ENCODE measurements around the gene SUGCT.
"Not testable (repeated sequence)": the region's sequence is repeated elsewhere in the genome, so short reads cannot be mapped to it uniquely, and the experiment has no call there.

The SUGCT gene

DNA sequence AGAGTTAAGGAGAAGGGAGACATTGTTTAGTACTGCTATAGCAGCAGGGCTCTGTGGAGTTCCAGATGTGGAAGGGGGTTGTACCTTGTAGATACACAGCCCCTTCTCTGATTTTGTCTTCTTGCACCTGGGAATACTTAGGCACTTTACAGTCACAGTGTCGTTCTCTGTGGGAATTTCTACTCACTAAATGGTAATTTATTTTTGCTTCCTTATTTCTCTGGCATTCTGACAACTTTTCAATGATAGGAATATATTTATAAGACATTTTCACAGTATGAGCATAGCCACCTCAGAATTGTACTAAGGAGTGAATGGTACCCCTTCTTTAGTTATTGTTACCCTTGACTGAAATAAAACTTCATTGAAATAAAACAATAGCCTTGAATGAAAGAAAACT is 132.8 kb downstream of the SUGCT start:
- DNase-seq (ENCODE audit: low read depth) = no peak
- TF ChIP-seq, protein P1, sequence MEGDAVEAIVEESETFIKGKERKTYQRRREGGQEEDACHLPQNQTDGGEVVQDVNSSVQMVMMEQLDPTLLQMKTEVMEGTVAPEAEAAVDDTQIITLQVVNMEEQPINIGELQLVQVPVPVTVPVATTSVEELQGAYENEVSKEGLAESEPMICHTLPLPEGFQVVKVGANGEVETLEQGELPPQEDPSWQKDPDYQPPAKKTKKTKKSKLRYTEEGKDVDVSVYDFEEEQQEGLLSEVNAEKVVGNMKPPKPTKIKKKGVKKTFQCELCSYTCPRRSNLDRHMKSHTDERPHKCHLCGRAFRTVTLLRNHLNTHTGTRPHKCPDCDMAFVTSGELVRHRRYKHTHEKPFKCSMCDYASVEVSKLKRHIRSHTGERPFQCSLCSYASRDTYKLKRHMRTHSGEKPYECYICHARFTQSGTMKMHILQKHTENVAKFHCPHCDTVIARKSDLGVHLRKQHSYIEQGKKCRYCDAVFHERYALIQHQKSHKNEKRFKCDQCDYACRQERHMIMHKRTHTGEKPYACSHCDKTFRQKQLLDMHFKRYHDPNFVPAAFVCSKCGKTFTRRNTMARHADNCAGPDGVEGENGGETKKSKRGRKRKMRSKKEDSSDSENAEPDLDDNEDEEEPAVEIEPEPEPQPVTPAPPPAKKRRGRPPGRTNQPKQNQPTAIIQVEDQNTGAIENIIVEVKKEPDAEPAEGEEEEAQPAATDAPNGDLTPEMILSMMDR (conservative IDR thresholded peaks at IDR 0.05; ENCODE audit: low read depth, low read length) = no peak
- no peak overlapping the region for H3K4me3 ChIP-seq (ENCODE audit: low read depth, low read length)

DNA sequence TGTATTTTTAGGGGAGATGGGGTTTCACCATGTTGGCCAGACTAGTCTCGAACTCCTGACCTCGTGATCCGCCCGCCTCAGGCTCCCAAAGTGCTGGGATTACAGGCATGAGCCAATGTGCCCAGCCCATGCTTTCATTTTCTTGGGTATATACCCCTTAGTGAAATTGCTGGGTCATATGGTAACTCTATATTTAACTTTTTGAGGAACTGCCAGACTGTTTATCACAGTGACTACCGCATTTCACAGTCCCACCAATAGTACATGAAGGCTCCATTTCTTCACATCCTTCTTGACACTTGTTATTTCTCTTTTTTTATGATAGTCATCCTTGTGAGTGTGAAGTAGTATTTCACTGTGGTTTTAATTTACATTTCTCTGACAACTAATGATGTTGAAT is 134.0 kb downstream of the SUGCT start:
- not testable (repeated sequence) for DNase-seq (ENCODE audit: low read depth); H3K4me3 ChIP-seq (ENCODE audit: low read depth, low read length)

DNA sequence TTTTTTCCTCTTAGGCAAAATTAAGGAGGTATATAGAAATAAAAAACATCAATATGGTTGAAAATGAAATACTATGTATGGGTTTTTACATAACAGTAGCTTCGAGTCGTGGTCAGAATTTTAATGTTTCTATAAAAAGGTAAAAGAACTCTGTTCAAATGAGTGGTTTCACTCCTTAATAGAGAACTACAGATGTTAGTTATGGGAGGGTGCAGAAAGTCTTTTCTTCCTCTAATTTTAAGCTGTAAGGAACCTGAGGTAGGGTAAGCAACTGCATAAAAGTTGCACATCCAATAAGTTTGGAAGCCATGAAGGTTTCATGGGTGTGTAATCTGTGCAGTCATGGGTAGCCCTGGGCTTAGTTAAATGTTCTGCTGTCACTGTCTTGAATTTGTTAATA is 141.3 kb downstream of the SUGCT start:
- TF ChIP-seq, protein P1 (conservative IDR thresholded peaks at IDR 0.05; ENCODE audit: low read depth, low read length) = no peak
- H3K4me3 ChIP-seq (ENCODE audit: low read depth, low read length) = no peak overlapping the region
- DNase-seq (ENCODE audit: low read depth) = no peak

DNA sequence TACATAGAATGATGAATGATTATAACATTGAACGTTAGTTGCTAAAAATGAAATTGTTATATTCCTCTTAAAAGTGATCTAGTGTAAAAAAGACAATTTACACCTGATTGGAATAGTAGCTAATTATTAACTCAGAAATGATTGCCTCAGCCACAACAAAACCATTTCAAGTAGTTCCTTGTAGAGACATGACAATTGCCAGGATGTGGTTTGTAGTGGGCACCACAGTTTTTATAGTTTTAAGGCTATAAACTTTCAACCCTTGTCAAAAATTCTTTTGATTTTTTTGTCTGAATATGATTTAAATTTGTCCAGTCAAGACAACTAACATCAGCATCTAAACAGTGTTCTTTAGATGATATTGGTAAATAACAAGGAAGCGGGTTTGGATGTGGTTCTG is 145.2 kb downstream of the SUGCT start:
- no peak for DNase-seq (ENCODE audit: low read depth)
- TF ChIP-seq, protein P1 (conservative IDR thresholded peaks at IDR 0.05; ENCODE audit: low read depth, low read length) = no peak
- H3K4me3 ChIP-seq (ENCODE audit: low read depth, low read length) = no peak overlapping the region

DNA sequence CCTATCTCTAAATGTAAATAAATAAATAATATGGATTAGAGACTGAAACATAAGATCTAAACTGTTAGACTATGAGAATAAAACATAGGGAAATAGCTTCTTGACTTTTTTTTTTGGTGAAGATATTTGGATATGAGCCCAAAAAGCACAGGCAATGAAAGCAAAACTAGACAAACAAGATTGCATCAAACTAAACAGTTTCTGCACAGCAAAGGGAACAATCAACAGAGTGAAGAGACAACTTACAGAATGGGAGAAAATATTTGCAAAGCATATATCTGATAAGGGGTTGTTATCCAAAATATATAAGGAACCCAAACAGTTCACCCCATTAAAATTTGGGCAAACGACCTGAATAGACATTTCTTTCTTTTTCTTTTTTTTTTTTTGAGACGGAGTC is 148.1 kb downstream of the SUGCT start:
- DNase-seq (ENCODE audit: low read depth) = no peak
- TF ChIP-seq, protein P1 (conservative IDR thresholded peaks at IDR 0.05; ENCODE audit: low read depth, low read length) = no peak
- H3K4me3 ChIP-seq (ENCODE audit: low read depth, low read length) = no peak overlapping the region

DNA sequence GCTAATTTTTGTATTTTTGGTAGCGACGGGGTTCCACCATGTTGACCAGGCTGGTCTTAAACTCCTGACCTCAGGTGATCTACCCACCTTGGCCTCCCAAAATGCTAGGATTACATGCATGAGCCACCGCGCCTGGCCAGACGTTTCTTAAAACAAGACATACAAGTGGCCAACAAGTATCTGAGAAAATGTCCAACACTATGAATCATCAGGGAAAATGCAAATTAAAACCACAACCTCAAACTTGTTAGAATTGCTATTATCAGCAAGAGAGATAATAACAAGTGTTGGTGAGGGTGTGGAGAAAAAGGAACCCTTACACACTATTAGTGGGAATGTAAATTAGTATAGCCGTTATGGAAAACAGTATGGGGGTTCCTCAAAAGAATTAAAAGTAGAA is 148.6 kb downstream of the SUGCT start:
- DNase-seq (ENCODE audit: low read depth) = no peak
- TF ChIP-seq, protein P1 (conservative IDR thresholded peaks at IDR 0.05; ENCODE audit: low read depth, low read length) = no peak
- no peak overlapping the region for H3K4me3 ChIP-seq (ENCODE audit: low read depth, low read length)

DNA sequence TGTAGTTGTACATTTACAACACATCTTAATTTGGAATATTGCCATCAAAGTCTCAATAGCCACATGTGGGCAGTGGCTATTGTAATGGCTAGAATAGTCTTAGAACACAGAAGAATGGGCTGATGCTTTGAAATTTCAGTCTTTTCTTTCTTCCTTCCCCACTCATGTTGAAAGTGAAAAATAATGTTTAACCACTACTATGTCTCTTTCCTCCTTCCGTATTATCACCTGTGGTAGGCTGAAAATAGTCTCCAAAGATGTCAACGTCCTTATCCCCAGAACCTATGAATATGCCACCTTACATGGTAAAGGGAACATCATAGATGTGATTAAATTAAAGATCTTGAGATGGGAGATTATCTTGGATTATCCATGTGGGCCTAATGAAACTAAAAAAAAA is 154.0 kb downstream of the SUGCT start:
- H3K4me3 ChIP-seq (ENCODE audit: low read depth, low read length) = no peak overlapping the region
- TF ChIP-seq, protein P1 (conservative IDR thresholded peaks at IDR 0.05; ENCODE audit: low read depth, low read length) = no peak
- DNase-seq (ENCODE audit: low read depth) = no peak

Measured in choroid plexus epithelial cell (primary cell).